PC-3 (cell line): Measurements from ENCODE around the gene SLC6A18. TPM values are rescaled to one million over a fixed set of nuclear protein-coding genes. Genes with fewer than 3 reads are reported as not detected.
A peak's percentile ranks its signal among the peaks of the same experiment; 100 is the strongest.

ENCODE experiments used
- ATAC-seq: fragments of 200-7000 bp; cut with Tn5 transposase; 2 replicates; pipeline ENCODE4 v1.9.1; 2020; ENCODE audit warnings: mild to moderate bottlenecking, moderate library complexity
- BruUV-seq: library from RNA; stranded (reverse); fragments of 400-500 nt; replicated peaks from 2 replicates; lab custom pipeline; 2021; lab: Mats Ljungman, UMichigan
- CTCF ChIA-PET: fragments of 300-600 bp; sonication (Branson Sonifier 250); formaldehyde crosslinking; loops from one replicate; lab custom pipeline; 2022; ENCODE audit warnings: antibody characterized with exemption; lab: Charles Lee
- POLR2A ChIA-PET: fragments of 300-600 bp; sonication (Branson Sonifier 250); formaldehyde crosslinking; loops from one replicate; lab custom pipeline; 2022; ENCODE audit warnings: antibody characterized with exemption; ENCODE audit not compliant: unreplicated experiment; lab: Charles Lee
- DNase-seq: peaks from one replicate; pipeline ENCODE4 v3.0.0-alpha.2; 2015
- H2AFZ ChIP-seq: fragments of 300-600 bp; sonication (generic); 2 replicates; pipeline ENCODE4 v1.6.0; 2016; ENCODE audit warnings: antibody characterized with exemption, low read length
- H3F3A ChIP-seq: fragments of 300-600 bp; sonication (generic); one replicate; pipeline ENCODE4 v1.6.0; 2017; ENCODE audit warnings: antibody characterized with exemption, low read length, control low read depth, mild to moderate bottlenecking; ENCODE audit not compliant: unreplicated experiment
- H3K27ac ChIP-seq: fragments of 300-600 bp; sonication (generic); 2 replicates; pipeline ENCODE4 v1.5.1; 2016; ENCODE audit warnings: mild to moderate bottlenecking, low read length
- H3K27me3 ChIP-seq: fragments of 300-600 bp; sonication (generic); 2 replicates; pipeline ENCODE4 v1.6.1; 2016; ENCODE audit warnings: low read length, mixed read lengths
- H3K36me3 ChIP-seq: fragments of 300-600 bp; sonication (generic); 2 replicates; pipeline ENCODE4 v1.6.1; 2016; ENCODE audit warnings: low read depth, mixed run types, low read length, mixed read lengths
- H3K4me1 ChIP-seq: fragments of 300-600 bp; sonication (generic); 2 replicates; pipeline ENCODE4 v1.5.1; 2016; ENCODE audit warnings: low read length; ENCODE audit not compliant: insufficient read depth
- H3K4me2 ChIP-seq: fragments of 300-600 bp; sonication (generic); 2 replicates; pipeline ENCODE4 v1.6.0; 2016; ENCODE audit warnings: low read length
- H3K4me3 ChIP-seq: fragments of 300-600 bp; sonication (generic); 2 replicates; pipeline ENCODE4 v1.5.1; 2016; ENCODE audit warnings: mild to moderate bottlenecking, low read length, mixed read lengths
- H3K79me2 ChIP-seq: fragments of 300-600 bp; sonication (generic); 2 replicates; pipeline ENCODE4 v1.6.1; 2017; ENCODE audit warnings: low read length, mixed read lengths
- H3K9ac ChIP-seq: fragments of 300-600 bp; sonication (generic); 2 replicates; pipeline ENCODE4 v1.6.0; 2016; ENCODE audit warnings: mild to moderate bottlenecking, low read length
- H3K9me2 ChIP-seq: fragments of 300-600 bp; sonication (generic); replicated peaks from 2 replicates; pipeline ENCODE4 v1.6.1; 2016; ENCODE audit warnings: mixed run types, low read length, mixed read lengths
- H3K9me3 ChIP-seq: fragments of 300-600 bp; sonication (generic); 2 replicates; pipeline ENCODE4 v1.6.1; 2016; ENCODE audit warnings: low read length, mixed read lengths
- H4K20me1 ChIP-seq: fragments of 300-600 bp; sonication (generic); 2 replicates; pipeline ENCODE4 v1.6.1; 2016; ENCODE audit warnings: low read length, mixed read lengths
- CTCF ChIP-seq: fragments of 300-600 bp; sonication (generic); conservative IDR thresholded peaks from 2 replicates; pipeline ENCODE4 v1.5.1; 2017; ENCODE audit warnings: antibody characterized with exemption, low read depth, mild to moderate bottlenecking, low read length
- EZH2 ChIP-seq: fragments of 300-600 bp; sonication (generic); IDR thresholded peaks from one replicate; pipeline ENCODE4 v1.6.1; 2017; ENCODE audit warnings: antibody characterized with exemption, mild to moderate bottlenecking, low read length; ENCODE audit not compliant: unreplicated experiment
- EZH2phosphoT487 ChIP-seq: fragments of 300-600 bp; sonication (generic); IDR thresholded peaks from 2 replicates; pipeline ENCODE4 v1.6.1; 2018; ENCODE audit warnings: mild to moderate bottlenecking, antibody characterized with exemption, low read length, borderline replicate concordance
- intact Hi-C: fragments of 100-400 bp; cut with micrococcal nuclease; formaldehyde crosslinking; loops from 2 replicates; pipeline ENCODE4 v1.9.0; 2023
- total RNA-seq: library from RNA; depleted of rRNA; stranded (reverse); fragments of >200 nt; gene quantifications from 2 replicates; pipeline ENCODE4 v1.2.3, GENCODE V29; 2014

SLC6A18 gene
- total RNA-seq, 1 experiment from 2014 or later, result not detected

GRCh38 chr5:1206521-1207412 is 18.4 kb upstream of the SLC6A18 start:
- peaks cover 5% of the 10 kb centered on the region for H3K27me3 ChIP-seq
- H3K9me3 ChIP-seq, result no peaks in the 10 kb centered on the region
- ChIA-PET POLR2A (no interaction called here), CTCF (no interaction called here)
- H3K9me2 ChIP-seq, result no peaks in the 10 kb centered on the region
- DNase-seq (no peak), ATAC-seq (no peak)
- H3K27ac ChIP-seq, result no peak overlapping the region
- no peaks in the 10 kb centered on the region for H3F3A ChIP-seq
- intact Hi-C loops, result no loop called here
- no peaks in the 10 kb centered on the region for H3K36me3 ChIP-seq
- TF ChIP-seq EZH2 (no peak), EZH2phosphoT487 (no peak)
- H3K4me2 ChIP-seq, result no peak overlapping the region
- no peaks in the 10 kb centered on the region for H4K20me1 ChIP-seq
- no peak overlapping the region for H2AFZ ChIP-seq
- no peak overlapping the region for H3K9ac ChIP-seq
- no peaks in the 10 kb centered on the region for H3K79me2 ChIP-seq
- H3K4me3 ChIP-seq, result no peak overlapping the region
- no peaks in the 10 kb centered on the region for H3K4me1 ChIP-seq
- BruUV-seq, result no TSS peak

- ATAC-seq (no peak), DNase-seq (peak; percentile 24)
- Histone ChIP-seq H3K36me3 (no peaks in the 10 kb centered on the region), H3K4me1 (no peaks in the 10 kb centered on the region), H3K27ac (no peak overlapping the region), H3K9me3 (no peaks in the 10 kb centered on the region), H2AFZ (no peak overlapping the region), H3K4me2 (no peak overlapping the region), H3K9ac (no peak overlapping the region), H3K4me3 (no peak overlapping the region), H3K79me2 (no peaks in the 10 kb centered on the region), H3K27me3 (peaks cover 3% of the 10 kb centered on the region; the same call in 1 of the 2 replicates), H4K20me1 (no peaks in the 10 kb centered on the region), H3K9me2 (no peaks in the 10 kb centered on the region), H3F3A (no peaks in the 10 kb centered on the region)
- ChIA-PET CTCF (no interaction called here), POLR2A (no interaction called here)
- TF ChIP-seq EZH2, result no peak
- TF ChIP-seq EZH2phosphoT487, result no peak
- TF ChIP-seq CTCF, result no peak
- BruUV-seq, result no TSS peak
- intact Hi-C loops, result no loop called here
These were observed 17.6 kb upstream of the SLC6A18 start for GRCh38 chr5:1207555-1207954.

- CTCF ChIA-PET, result interaction anchor here (0.5 to 0.8 kb wide), 4 partner anchors 20 to 436 kb away, joined by 3 to 4 read pairs (median 3); no protein-coding TSS in a partner anchor
- H3K27me3 ChIP-seq, result peaks cover 3% of the 10 kb centered on the region; the same call in 1 of the 2 replicates
- TF ChIP-seq CTCF, result no peak
- no peak for TF ChIP-seq EZH2
These were observed 16.9 kb upstream of the SLC6A18 start for GRCh38 chr5:1208221-1208742.

More at GRCh38 chr5:1208221-1208742, 16.9 kb upstream of the SLC6A18 start:
- Histone ChIP-seq H3K4me2 (no peak overlapping the region), H3K9ac (no peak overlapping the region), H3F3A (no peaks in the 10 kb centered on the region), H3K27ac (no peak overlapping the region), H3K4me1 (no peaks in the 10 kb centered on the region), H3K9me3 (no peaks in the 10 kb centered on the region), H2AFZ (no peak overlapping the region), H4K20me1 (no peaks in the 10 kb centered on the region), H3K36me3 (no peaks in the 10 kb centered on the region), H3K79me2 (no peaks in the 10 kb centered on the region), H3K4me3 (no peak overlapping the region), H3K9me2 (no peaks in the 10 kb centered on the region)
- intact Hi-C loops, result no loop called here
- ATAC-seq (no peak), DNase-seq (no peak)
- BruUV-seq, result no TSS peak
- POLR2A ChIA-PET, result no interaction called here
